Activated CD4-positive, alpha-beta memory T cell treated with anti-CD3 and anti-CD28 coated beads for 36 hours (primary cell): ENCODE results near the gene UPF1. TPM values are rescaled to one million over a fixed set of nuclear protein-coding genes. Genes with fewer than 3 reads are reported as not detected.
A peak's percentile ranks its signal among the peaks of the same experiment; 100 is the strongest.

ENCODE experiments used
- CTCF ChIA-PET: fragments of 350-600 bp; sonication (Branson Sonifier 250); formaldehyde crosslinking; loops from one replicate; lab custom pipeline; 2021; ENCODE audit warnings: antibody characterized with exemption, inconsistent platforms; lab: Charles Lee
- POLR2A ChIA-PET: fragments of 350-600 bp; sonication (Branson Sonifier 250); formaldehyde crosslinking; loops from one replicate; lab custom pipeline; 2021; ENCODE audit warnings: antibody characterized with exemption; lab: Charles Lee
- DNase-seq: peaks from one replicate; pipeline ENCODE4 v3.0.0-alpha.2; 2020
- H3K27ac Mint-ChIP-seq: one replicate; pipeline ENCODE4 v1.8.0; 2021; ENCODE audit warnings: mixed read lengths
- H3K27me3 Mint-ChIP-seq: one replicate; pipeline ENCODE4 v1.8.0; 2021; ENCODE audit warnings: mixed read lengths
- H3K36me3 Mint-ChIP-seq: one replicate; pipeline ENCODE4 v1.8.0; 2021; ENCODE audit warnings: mixed read lengths
- H3K4me1 Mint-ChIP-seq: one replicate; pipeline ENCODE4 v1.8.0; 2021; ENCODE audit warnings: low read depth, mixed read lengths
- H3K4me3 Mint-ChIP-seq: one replicate; pipeline ENCODE4 v1.8.0; 2021; ENCODE audit warnings: mild to moderate bottlenecking, mixed read lengths
- H3K9me3 Mint-ChIP-seq: one replicate; pipeline ENCODE4 v1.8.0; 2021; ENCODE audit warnings: mixed read lengths
- intact Hi-C: fragments of 100-400 bp; cut with micrococcal nuclease; formaldehyde crosslinking; loops from one replicate; pipeline ENCODE4 v1.15.1; 2023
- total RNA-seq, 2 experiments: library from RNA; stranded (reverse); gene quantifications; one replicate each; pipeline ENCODE4 v1.2.3, GENCODE V29; 2021

UPF1 gene
- total RNA-seq, 2 experiments from 2014 or later = 71.7 to 77.2 TPM

DNA sequence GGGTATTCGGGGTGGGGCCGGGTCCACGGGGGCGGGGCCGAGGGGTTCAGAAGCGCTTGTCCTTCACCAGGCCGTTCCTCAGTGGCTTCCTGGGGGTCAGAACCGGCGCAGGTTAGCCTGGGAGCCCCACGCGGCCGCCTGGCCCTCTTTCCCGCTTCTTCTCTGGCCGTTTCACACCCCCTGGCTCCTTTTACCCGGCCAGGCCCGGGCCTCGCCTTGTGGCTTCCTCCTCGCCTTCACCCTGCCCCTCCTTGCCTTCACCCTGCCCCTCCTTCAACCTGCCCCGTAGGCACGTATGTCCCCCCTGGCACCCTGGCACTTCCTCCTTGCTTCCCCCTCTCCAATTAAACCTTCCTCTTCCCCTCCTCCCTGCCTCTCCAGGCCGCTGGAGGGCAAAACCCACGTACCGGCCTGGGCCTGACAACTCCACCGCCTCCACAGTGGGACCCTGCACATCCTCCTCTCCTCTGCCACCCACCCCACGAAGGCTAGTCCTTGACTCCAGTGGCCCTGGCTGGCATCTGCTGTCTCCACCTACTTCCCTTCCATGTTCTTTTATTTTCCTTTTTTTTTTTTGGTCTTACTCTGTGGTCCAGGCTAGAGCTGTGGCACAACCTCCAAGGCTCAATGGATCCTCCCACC is 38.9 kb downstream of the UPF1 start:
- peaks cover 6% of the 10 kb centered on the region for H3K4me1 Mint-ChIP-seq
- H3K9me3 Mint-ChIP-seq = no peaks in the 10 kb centered on the region
- H3K36me3 Mint-ChIP-seq = peaks cover 16% of the 10 kb centered on the region
- no peak overlapping the region for H3K4me3 Mint-ChIP-seq
- ChIA-PET POLR2A (no interaction called here), CTCF (no interaction called here)
- no peak for DNase-seq
- intact Hi-C loops = no loop called here
- no peak overlapping the region for H3K27ac Mint-ChIP-seq
- no peaks in the 10 kb centered on the region for H3K27me3 Mint-ChIP-seq

DNA sequence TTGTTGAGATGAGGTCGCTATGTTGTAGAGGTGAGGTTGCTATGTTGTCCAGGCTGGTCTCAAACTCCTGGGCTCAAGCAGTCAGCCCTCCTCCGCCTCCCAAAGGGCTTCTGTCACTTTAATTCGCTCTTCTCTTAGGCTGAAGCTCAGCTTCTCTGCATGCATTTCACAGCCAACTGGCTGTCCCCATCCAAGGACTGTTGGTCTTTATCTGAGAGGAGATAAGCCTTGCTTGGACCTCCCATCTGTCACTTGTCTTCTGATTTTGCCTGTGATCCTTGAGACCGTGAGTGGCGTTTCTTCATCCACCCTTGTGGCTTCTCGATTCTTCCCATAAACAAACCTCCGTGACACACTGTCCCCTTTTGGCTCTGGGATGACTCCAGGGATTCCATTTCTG is 39.8 kb downstream of the UPF1 start:
- peaks cover 14% of the 10 kb centered on the region for H3K36me3 Mint-ChIP-seq
- no peak overlapping the region for H3K27ac Mint-ChIP-seq
- no peaks in the 10 kb centered on the region for H3K27me3 Mint-ChIP-seq
- no peak overlapping the region for H3K4me3 Mint-ChIP-seq
- intact Hi-C loops = no loop called here
- ChIA-PET CTCF (no interaction called here), POLR2A (no interaction called here)
- H3K4me1 Mint-ChIP-seq = peaks cover 6% of the 10 kb centered on the region
- no peak for DNase-seq
- H3K9me3 Mint-ChIP-seq = no peaks in the 10 kb centered on the region

DNA sequence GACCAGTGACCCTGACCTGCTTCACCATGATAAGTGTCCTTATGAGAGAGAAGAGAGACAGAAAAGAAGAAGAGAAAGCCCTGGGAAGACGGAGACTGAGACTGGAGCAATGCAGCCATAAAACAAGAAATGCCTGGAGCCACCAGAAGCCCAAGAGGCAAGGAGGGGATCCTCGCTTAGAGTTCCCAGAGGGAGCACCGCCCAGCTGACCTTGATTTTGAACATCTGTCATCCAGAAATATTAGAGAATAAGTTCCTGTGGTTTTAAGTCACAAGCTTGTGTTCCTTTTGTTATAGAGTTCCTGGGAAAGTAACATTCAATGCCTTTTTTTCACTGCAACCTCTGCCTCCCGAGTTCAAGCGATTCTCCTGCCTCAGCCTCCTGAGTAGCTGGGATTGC is 44.0 kb downstream of the UPF1 start:
- Mint-ChIP-seq H3K9me3 (peaks cover 3% of the 10 kb centered on the region), H3K27me3 (no peaks in the 10 kb centered on the region), H3K27ac (no peak overlapping the region), H3K36me3 (no peaks in the 10 kb centered on the region), H3K4me1 (peaks cover 2% of the 10 kb centered on the region), H3K4me3 (no peak overlapping the region)
- ChIA-PET POLR2A (interaction anchor here (1.0 kb wide), 1 partner anchor 28 kb away, joined by 3 read pairs; no protein-coding TSS in a partner anchor), CTCF (interaction anchor here (0.7 to 3.4 kb wide), 3 partner anchors 9 to 29 kb away, joined by 3 to 9 read pairs (median 6); no protein-coding TSS in a partner anchor)
- intact Hi-C loops = no loop called here
- no peak for DNase-seq

DNA sequence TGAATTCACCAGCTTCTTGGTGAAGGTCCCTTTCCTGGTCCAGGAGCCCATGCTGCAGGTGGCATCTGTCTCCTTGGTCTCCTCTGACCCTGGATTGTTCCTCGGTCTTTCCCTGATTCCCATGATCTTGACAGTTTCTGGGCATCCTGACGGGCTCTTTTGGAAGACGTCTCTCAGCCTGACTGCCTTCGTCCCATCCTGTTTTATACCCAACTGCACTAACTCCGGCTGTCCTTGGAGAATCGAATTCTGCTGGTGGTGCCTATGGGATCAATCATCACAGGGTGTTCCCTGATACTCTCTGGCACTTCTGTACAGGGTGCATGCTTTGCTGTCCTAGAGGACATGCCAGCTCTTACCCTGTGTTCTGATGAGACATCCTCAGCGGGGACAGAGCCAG is 45.1 kb downstream of the UPF1 start:
- CTCF ChIA-PET = interaction anchor here (1.9 to 3.4 kb wide), 2 partner anchors 10 to 30 kb away, joined by 6 to 9 read pairs; no protein-coding TSS in a partner anchor
- POLR2A ChIA-PET = no interaction called here

DNA sequence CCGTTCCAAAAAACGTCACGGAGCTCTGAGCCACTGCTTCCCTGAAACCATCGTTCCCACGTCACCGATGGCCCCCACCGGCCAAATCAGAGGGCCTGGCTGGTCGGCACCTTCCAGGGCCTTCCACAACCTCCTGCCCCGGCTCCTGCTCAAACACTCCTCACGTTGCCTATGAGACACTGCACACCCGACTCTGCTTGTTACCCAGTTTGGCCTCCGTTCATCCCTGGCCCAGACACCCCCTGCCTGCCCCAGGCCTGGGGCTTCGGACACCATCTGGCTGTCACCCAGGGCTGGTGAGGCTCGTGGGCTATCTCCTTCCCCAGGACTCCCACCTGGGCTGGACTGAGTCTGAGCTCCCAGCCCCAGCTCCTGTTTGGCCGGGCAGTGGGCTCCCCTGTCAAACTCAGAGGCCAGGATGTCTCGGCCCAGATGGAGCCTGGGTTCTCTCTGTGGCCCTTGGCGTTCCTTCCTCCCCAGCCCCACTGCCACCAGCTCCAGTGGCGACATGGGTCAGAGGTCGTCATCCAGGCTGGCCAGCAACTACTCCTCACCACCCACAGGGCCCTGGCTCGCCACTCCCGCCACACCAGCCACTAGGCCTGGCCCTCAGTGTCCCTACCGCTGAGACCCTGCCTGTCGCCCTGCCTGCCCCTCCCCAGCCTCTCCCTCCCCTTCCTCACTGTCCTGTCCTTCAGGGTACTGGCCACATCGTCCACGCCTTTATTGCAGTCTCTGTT is 46.5 kb downstream of the UPF1 start:
- Mint-ChIP-seq H3K27me3 (no peaks in the 10 kb centered on the region), H3K27ac (no peak overlapping the region), H3K36me3 (no peaks in the 10 kb centered on the region), H3K9me3 (peaks cover 3% of the 10 kb centered on the region), H3K4me3 (no peak overlapping the region), H3K4me1 (no peaks in the 10 kb centered on the region)
- CTCF ChIA-PET = no interaction called here
- POLR2A ChIA-PET = no interaction called here
- DNase-seq = no peak
- intact Hi-C loops = no loop called here

More for the DNA sequence above, 45.1 kb downstream of the UPF1 start:
- peaks cover 3% of the 10 kb centered on the region for H3K9me3 Mint-ChIP-seq
- no peaks in the 10 kb centered on the region for H3K36me3 Mint-ChIP-seq
- H3K4me3 Mint-ChIP-seq = no peak overlapping the region
- H3K27ac Mint-ChIP-seq = no peak overlapping the region
- DNase-seq = no peak
- H3K27me3 Mint-ChIP-seq = no peaks in the 10 kb centered on the region
- intact Hi-C loops = no loop called here
- no peaks in the 10 kb centered on the region for H3K4me1 Mint-ChIP-seq

DNA sequence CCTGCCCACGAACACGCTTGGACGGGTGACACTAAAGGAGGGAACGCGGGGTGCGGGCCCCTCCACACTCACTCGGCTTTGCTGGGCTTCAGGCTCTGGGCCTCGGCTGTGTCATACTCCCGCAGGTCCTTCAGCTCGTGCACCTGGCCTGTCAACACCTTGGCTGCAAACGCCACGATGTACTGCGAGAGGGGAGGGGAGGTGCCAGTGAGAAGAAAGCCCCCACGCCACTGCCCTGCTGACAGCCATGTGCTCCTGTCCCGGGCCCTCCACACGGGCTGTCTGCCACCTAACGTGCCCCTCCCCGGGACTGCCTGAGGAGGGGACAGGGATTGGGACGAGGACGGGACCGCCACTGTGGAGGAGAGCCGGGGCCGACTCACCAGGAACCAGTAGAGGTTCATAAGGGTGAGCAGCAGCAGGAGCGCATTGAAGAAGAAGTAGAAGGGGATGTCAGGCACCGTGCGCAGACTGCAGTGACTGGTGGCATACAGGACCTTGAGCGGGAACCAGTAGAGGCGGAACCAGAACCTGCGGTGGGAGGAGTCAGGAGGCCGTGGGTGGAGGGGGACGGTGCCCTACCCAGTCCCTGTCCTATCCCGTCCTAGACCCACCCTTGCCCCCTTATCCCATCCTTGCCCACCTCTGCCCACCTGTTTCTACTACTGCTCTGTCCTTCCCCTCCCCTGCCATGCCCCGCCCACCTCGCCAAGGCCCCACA is 47.3 kb downstream of the UPF1 start:
- ChIA-PET CTCF (no interaction called here), POLR2A (no interaction called here)
- Mint-ChIP-seq H3K4me1 (no peaks in the 10 kb centered on the region), H3K9me3 (peaks cover 3% of the 10 kb centered on the region), H3K4me3 (no peak overlapping the region), H3K27ac (no peak overlapping the region), H3K36me3 (no peaks in the 10 kb centered on the region), H3K27me3 (no peaks in the 10 kb centered on the region)
- intact Hi-C loops = no loop called here
- no peak for DNase-seq

DNA sequence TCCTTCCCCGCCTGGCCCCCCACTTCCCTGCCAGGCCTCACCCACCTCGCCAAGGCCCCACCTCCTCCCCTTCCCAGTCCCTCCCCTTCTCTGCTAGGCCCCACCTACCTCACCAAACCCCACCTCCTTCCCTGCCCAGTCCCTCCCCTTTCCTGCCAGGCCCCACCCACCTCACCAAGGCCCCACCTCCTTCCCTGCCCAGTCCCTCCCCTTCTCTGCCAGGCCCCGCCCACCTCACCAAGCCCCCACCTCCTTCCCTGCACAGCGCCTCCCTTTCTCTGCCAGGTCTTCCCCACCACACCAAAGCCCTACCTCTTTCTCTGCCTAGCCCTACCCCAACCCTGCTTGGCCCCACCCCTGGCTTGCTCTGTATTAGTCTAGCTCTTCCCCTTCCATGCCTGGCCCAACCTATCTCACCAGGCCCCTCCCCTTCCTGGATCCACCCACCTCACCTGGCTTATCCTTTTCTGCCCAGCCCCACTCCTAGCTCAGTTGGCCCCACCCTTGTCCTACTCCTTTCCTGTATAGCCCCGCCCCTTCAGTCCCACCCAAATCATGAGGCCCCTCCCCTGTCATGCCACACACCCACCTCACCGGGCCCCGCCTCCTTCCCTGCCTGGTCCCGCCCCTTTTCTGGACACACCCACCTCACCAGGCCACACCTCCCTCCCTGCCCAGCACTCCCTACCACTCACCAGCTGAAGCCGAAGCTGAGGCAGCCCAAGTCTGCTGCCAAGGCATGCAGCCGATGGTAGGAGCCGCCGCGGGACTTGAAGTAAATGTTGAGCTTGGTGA is 48.0 kb downstream of the UPF1 start:
- no peak overlapping the region for H3K4me3 Mint-ChIP-seq
- no peaks in the 10 kb centered on the region for H3K27me3 Mint-ChIP-seq
- no peaks in the 10 kb centered on the region for H3K36me3 Mint-ChIP-seq
- H3K27ac Mint-ChIP-seq = no peak overlapping the region
- H3K4me1 Mint-ChIP-seq = no peaks in the 10 kb centered on the region
- intact Hi-C loops = no loop called here
- CTCF ChIA-PET = interaction anchor here (1.2 kb wide), 1 partner anchor 33 kb away, joined by 4 read pairs; no protein-coding TSS in a partner anchor
- POLR2A ChIA-PET = no interaction called here
- peaks cover 3% of the 10 kb centered on the region for H3K9me3 Mint-ChIP-seq
- peak; percentile 41 for DNase-seq

DNA sequence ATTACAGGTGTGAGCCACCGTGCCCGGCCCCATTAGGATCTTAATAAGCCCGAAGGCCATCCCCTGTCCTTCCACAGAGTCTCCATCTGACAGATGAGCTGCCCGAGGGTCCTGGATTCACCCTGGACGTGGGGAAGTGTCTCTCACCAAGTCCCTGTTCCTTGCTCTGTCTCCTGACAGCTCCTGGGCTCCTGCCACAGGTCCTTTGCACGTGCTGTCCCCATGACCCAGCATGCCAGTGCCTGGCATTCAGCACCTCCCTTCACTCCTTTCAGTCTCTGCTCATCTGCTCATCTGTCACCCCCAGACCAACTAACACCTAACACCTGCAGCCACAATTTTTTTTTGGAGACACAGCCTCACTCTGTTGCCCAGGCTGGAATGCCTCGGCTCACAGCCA is 49.7 kb downstream of the UPF1 start:
- H3K27me3 Mint-ChIP-seq = no peaks in the 10 kb centered on the region
- CTCF ChIA-PET = interaction anchor here (0.9 kb wide), 1 partner anchor 15 kb away, joined by 3 read pairs; no protein-coding TSS in a partner anchor
- no peak overlapping the region for H3K4me3 Mint-ChIP-seq
- H3K4me1 Mint-ChIP-seq = no peaks in the 10 kb centered on the region
- no peak overlapping the region for H3K27ac Mint-ChIP-seq
- intact Hi-C loops = no loop called here
- H3K36me3 Mint-ChIP-seq = no peaks in the 10 kb centered on the region
- DNase-seq = no peak
- POLR2A ChIA-PET = no interaction called here
- peaks cover 3% of the 10 kb centered on the region for H3K9me3 Mint-ChIP-seq

DNA sequence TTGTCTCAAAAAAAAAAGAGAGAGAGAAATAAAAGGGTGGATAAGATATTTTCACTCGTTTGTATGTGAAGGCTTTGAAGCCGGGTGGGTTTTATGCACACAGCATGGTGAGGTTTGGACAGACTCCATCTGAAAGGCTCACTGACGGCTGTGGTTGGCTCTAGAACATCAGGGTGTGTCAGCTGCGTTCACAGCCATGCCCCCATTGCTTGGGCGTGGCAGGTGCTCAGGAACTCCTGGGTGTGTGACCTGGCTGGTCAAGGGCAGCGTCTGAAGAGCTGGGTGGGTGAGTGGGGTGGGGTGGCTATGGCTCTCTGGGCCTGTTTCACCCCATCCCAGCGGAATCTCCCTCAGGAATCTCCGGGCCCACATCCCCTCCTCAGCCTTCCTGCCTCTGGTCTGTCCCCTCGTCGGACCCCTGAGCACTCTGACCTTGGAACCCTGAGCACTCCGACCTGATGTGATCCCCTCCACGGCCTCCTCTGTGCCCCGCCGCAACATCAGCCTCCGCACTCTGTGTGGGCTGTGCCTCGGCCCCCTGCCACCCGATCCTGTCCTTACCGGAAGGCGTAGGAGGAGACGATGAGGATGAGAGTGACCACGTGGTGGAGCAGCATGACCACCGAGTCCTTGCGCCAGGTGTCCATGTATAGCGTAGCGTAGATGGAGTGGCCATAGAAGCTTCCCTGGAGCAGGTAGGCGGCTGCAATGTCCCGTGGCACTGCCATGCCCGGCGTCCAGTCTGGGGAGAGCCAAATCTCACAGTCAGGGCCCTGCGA is 52.0 kb downstream of the UPF1 start:
- ChIA-PET POLR2A (no interaction called here), CTCF (interaction anchor here (1.1 kb wide), 1 partner anchor 17 kb away, joined by 4 read pairs; no protein-coding TSS in a partner anchor)
- H3K27ac Mint-ChIP-seq = no peak overlapping the region
- intact Hi-C loops = no loop called here
- no peaks in the 10 kb centered on the region for H3K27me3 Mint-ChIP-seq
- DNase-seq = no peak
- no peaks in the 10 kb centered on the region for H3K36me3 Mint-ChIP-seq
- H3K9me3 Mint-ChIP-seq = no peaks in the 10 kb centered on the region
- H3K4me3 Mint-ChIP-seq = no peak overlapping the region
- no peaks in the 10 kb centered on the region for H3K4me1 Mint-ChIP-seq

DNA sequence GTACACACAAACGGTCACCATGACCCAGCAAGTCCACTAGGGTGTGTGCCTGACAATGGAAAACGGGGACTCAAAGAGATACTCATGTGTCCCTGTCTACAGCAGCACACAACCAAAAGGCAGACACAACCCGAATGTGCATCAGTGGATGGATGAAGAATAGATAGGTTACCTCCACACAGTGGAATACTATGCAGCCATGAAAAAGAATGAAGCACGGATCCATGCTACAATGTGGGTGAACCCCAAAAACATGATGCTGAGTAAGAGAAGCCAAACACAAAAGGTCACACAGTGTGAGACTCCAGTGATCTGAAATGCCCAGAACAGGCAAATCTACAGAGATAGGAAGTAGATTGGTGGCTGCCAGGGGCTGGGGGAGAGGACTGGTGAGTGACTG is 55.2 kb downstream of the UPF1 start:
- no peaks in the 10 kb centered on the region for H3K36me3 Mint-ChIP-seq

More for the DNA sequence above, 55.2 kb downstream of the UPF1 start:
- ChIA-PET POLR2A (no interaction called here), CTCF (no interaction called here)
- no peak for DNase-seq
- no peaks in the 10 kb centered on the region for H3K4me1 Mint-ChIP-seq
- no peaks in the 10 kb centered on the region for H3K27me3 Mint-ChIP-seq
- H3K27ac Mint-ChIP-seq = no peak overlapping the region
- H3K4me3 Mint-ChIP-seq = no peak overlapping the region
- no peaks in the 10 kb centered on the region for H3K9me3 Mint-ChIP-seq
- intact Hi-C loops = no loop called here
